Adrenal gland (tissue), 5 donors: ENCODE results near the gene ANO6.

ENCODE experiments used
- CTCF ChIP-seq, 6 experiments: fragments of 450-650 bp in 4 of 6; fragments of 200-600 bp in 2 of 6; sonication (generic) in 1 of 6; IDR thresholded peaks; 1 replicate in 5 of 6; 2 replicates in 1 of 6; pipeline versions ENCODE4 v1.5.1 to v1.8.0; 2016 to 2021; ENCODE audit warnings: antibody characterized with exemption in 6 of 6, mild to moderate bottlenecking in 2 of 6, moderate library complexity in 1 of 6
- POLR2A ChIP-seq, 2 donors: fragments of 450-650 bp; IDR thresholded peaks; one replicate each; pipeline ENCODE4 v1.6.1; 2017; ENCODE audit warnings: antibody characterized with exemption in 2 of 2, mild to moderate bottlenecking in 2 of 2, moderate library complexity in 1 of 2
- donor health status: DM: no; HTN: no; CAD: no.

- no peak for TF ChIP-seq CTCF (IDR thresholded peaks at IDR 0.05)
- TF ChIP-seq POLR2A (IDR thresholded peaks at IDR 0.05), result no peak
Observed at GRCh38 chr12:45407981-45408728, 192.3 kb downstream of the ANO6 start.
